Brain pericyte (primary cell): ENCODE measurements around the gene LSM11.

Source experiments
- DNase-seq: peaks from one replicate; pipeline ENCODE4 v3.0.0-alpha.2; 2012; ENCODE audit warnings: low read depth, low spot score

LSM11 gene

GRCh38 chr5:157767689-157768088 is 24.2 kb downstream of the LSM11 start:
- DNase-seq, result no peak

DNA sequence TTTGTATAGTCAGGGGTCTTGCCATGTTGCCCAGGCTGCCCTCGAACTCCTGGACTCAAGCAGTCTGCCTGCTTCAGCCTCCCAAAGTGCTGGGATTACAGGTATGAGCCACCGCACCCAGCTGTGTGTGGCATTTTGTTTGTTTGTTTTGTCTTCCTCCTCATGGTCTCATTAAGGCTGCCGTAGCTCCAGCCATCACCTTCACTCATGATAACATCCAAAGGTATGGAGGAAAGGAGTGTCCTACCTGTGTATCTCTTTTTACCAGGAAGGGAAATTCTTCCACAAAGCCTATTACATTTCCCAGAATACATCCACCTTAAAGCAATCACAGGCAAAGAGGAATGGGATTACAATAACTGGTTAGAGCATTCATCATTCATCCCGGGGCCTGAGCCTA is 27.2 kb downstream of the LSM11 start:
- DNase-seq, result no peak

DNA sequence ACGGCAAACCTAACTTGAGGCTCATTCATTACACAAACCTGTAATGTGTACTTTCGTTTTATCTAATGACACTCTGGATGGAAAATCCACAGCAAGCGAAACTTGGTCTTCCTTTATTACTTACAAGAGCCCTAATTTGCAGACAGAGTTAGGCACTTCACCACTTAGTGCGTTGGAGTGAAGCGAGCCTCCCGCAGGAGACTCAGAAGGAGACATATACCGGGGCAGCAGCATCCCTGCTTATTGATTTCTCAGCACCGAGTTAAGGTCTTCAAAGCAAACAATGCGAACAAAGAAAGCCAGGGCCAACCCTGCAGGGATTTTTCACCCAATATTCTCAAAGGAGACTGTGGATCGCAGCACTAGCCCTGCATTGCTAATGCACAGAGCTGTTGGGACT is 28.6 kb downstream of the LSM11 start:
- DNase-seq, result no peak

DNA sequence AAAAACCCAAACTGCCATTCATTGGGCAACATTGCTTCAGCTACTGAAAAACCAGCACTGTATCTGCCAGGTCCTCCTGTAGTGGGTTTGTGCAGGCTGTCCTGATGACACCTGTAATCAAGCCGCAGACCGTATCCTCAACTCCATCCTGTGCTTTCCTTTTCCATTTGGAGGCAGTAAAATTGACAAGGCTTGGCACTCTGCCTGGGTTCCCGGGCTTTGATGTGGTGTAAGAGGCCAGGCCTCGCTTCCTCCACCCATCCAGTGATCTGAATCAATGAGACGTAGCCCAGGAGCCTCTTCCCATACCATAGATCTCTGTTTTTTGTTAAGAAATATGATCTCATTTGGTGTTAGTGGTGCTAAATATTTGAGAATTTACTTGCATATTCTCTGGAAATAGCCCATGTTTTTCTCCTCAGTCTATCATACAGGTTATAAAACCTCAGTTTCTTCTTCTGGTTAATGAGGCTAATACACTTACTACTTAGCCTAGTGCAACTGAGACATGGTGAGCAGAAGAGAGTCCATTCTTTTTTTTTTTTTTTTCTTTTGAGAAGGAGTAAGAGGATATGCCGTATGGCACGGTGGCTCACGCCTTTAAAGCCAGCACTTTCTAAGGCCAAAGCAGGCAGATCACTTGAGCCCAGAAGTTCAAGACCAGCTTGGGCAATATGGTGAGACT is 34.8 kb downstream of the LSM11 start:
- no peak for DNase-seq

DNA sequence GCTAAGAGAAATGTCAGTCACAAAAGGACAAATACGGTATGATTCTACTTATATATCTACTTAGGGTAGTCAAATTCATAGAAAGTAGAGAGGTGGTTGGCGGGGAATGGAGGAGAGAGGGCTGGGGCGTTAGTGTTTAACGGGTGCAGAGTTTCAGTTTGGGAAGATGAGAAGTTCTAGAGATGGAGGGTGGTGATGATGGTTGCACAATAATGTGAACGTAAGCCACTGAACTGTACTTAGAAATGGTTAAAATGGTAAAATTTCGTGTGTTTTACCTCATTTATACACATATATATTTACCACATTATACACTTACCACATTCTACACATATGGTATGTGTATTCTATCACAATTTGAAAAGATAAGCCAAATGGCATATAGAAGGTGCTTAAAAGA is 35.7 kb downstream of the LSM11 start:
- DNase-seq, result no peak

DNA sequence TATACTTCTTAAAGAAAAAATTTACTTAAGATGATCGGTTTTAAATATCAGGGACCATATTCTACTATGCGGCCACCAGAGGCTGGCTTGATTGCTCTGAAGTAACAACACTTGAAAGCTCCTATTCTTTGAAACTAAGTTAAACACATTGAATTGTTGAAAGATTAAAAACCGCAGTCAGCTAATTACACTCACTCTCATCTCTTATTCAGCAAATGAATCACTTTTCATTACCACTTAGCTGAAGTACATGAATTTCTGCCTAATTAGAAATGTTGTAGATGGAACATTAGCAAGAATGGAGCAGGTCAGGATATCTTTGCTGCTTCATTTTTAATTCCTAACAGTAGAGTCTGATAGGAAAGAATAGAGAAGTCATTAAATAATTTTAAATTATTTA is 42.3 kb downstream of the LSM11 start:
- no peak for DNase-seq

DNA sequence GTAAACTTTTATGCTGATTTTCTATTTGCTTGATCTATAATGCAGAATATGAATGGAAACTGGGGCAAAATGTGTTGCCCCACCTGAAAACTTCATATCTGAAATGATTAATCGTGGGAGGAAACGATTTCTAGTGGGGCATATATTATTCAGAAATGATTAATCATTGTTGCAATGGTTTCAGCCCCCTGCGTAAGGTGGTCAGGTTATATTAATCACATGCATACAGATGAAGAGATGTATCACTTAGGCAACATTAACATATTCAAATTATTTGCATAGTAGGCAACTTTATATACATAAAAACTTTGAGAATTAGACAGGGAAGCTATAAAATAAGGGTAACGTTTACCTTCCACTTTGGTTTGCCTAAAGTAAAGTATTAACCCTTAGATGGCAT is 49.8 kb downstream of the LSM11 start:
- no peak for DNase-seq

- DNase-seq, result no peak
Observed at GRCh38 chr5:157799578-157799977, 56.1 kb downstream of the LSM11 start.

DNA sequence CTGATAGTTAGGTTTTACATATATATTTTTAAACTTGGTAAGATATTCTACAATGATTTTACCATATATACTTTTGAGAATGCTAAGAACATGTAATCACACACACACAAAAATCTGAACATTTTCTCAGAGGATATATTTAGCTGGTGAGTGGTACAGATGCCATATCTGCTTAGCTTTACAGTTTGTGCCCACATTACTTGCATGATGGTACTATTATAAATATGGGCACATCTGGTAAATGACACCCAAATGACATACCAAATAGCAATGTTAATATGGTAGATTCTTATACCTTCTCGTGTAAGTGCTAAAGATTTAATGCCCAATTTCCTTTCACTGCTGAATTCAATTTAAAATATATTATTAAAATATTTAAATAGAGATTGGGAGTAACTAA is 56.6 kb downstream of the LSM11 start:
- DNase-seq, result no peak

DNA sequence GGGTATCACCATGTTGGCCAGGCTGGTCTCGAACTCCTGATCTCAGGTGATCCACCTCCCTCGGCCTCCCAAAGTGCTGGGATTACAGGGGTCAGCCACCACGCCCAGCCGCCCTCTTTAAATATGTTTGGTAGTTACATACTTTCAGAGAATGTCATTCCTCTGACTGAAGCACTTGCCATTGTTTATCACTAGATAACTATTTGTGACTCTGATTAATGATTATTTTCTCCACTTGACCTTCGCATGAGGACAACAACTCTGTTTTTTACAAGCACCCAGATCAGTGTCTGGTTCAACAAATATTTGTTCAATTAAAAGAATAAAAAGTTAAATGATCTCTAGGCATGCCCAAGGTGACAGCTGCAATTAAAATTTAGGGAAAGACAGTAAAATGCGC is 59.2 kb downstream of the LSM11 start:
- DNase-seq, result no peak

DNA sequence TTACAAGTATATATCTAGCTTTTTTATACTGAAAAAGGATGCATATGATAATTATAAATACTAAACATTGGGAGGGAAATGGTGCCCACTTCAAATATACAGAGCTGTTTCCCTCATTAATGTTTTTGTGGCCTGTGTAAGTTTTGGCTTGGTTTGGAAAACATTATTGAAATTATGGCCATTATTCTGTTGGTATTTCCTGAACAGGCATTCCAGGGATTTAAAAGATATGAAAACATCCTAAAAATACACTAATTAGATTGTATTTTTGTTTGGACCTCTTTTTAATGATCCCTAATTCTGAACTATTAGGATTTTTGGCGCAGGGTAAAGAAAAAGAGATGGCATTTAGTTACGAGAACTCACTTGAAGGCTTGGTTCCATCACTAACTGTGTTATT is 64.5 kb downstream of the LSM11 start:
- DNase-seq, result no peak
